ENCODE results near the gene PECR.
"Not testable (repeated sequence)": the region's sequence is repeated elsewhere in the genome, so short reads cannot be mapped to it uniquely, and the experiment has no call there.

PECR gene

GRCh38 chr2:216103213-216103612 is 21.6 kb upstream of the PECR start:
- peak; percentile 32 for DNase-seq

DNA sequence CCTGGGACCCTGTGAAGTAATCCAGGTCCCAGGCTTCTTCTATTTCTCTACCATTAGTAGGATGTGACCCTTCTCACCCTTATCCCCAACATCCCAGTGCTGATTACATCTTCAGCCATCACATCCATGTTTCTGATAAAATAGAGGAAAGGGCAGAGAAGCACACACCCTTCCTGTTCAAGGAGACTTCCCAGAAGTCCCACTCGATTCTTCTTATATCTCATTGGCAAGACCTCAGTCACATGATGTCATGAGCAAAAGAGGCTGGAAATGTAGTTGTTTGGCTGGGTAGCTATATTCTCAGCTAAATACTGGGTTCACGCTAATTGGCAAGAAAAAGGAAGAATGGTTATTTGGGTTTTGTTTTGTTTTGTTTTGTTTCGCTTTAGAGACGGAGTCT is 19.5 kb upstream of the PECR start:
- no peak for DNase-seq

GRCh38 chr2:216098421-216099334 is 17.1 kb upstream of the PECR start:
- DNase-seq: no peak

GRCh38 chr2:216094701-216095100 is 13.1 kb upstream of the PECR start:
- DNase-seq: peak; percentile 15

DNA sequence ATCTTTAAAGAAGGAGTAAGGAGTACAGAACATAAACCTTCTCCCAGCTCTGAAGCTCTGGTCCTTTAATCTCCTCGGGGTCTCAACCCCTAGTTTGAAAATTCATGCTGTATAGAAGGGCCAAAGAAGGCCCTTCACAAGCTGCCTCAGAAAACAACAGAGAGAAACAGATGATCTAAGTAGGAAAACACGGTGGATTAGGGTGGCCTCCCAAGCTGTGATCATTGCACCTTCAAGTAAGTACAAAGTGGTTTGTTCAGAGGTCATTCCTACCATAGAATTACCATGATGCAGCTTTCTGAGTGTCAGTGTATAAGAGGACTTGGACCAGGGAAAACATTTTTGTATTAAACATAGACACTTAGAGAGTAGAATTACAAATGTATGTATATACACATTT is 11.0 kb upstream of the PECR start:
- DNase-seq: no peak

- DNase-seq: no peak
Measured at GRCh38 chr2:216090369-216090786, 8.8 kb upstream of the PECR start.

- DNase-seq: no peak
Measured at GRCh38 chr2:216086207-216086893, 4.7 kb upstream of the PECR start.

DNA sequence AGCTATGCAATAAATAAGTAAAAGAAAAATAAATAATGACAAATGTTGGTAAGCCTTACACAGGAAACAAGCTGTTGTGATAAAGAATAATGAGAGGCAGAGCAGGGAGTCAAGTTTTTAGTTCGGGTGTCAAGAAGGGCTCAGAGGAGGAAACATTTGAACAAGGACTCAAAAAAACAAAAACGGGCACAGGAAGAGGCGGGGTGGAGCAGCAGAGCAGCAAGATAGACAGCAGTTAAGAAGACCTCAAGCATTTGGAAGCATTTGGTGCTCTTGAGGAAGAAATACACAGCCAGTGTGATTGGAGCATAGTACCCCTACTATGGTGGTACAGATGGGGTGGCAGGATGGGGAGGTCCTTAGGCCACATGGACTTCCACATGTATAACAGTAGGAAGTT is 2.9 kb upstream of the PECR start:
- peak; percentile 10 for DNase-seq

- DNase-seq: no peak
Measured at GRCh38 chr2:216083464-216084281, 2.1 kb upstream of the PECR start.

DNA sequence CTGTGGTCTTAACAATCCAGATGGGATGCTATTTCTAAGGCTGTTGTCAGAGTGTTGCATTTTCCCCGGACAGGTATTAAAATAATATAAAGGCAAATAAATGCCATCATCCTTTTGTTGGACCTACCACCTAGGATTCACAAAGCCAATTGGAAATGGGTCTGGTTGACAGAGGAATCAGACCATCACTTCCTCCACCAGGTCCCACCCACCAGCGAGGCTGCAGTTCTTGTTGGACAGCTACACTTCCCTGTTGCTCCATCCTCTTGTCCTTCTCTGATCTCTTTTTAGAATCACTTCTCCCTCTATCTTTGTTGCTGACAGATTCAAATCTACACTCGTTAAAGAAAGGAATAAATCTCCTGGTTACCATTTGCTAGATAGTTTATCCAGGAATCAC is 1.2 kb upstream of the PECR start:
- peak; percentile 26 for DNase-seq

DNA sequence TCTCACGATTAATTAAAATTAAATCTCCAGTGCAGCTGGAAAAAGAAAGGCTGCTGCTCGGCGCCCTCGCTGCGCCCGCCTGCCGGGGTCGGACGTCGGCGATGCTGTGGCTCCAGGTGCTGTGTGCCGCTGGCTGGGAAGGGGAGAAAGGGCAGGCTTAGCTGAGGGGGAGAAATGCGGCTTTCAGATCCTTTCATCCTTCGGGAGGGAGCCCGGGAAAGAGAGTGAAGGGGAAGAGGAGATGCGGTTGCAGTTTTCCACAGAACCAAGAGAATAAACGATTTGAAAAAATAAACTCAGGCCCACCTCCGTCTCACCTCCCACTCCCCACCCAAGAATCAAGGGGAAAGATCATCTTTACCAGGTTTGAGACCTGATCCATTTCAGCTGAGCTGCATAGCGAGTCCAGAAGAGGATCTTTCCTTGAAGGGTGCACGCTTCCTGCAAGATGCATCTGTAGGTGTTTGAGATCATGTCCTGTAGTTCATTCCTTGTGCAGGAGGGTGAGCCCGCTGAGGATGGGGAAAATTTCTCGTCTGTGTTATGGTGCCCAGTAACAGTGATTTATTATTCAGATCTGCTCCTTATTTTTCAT is 605 bp upstream of the PECR start:
- DNase-seq: no peak

GRCh38 chr2:216081012-216081411 is 597 bp downstream of the PECR start:
- DNase-seq: peak; percentile 48

DNA sequence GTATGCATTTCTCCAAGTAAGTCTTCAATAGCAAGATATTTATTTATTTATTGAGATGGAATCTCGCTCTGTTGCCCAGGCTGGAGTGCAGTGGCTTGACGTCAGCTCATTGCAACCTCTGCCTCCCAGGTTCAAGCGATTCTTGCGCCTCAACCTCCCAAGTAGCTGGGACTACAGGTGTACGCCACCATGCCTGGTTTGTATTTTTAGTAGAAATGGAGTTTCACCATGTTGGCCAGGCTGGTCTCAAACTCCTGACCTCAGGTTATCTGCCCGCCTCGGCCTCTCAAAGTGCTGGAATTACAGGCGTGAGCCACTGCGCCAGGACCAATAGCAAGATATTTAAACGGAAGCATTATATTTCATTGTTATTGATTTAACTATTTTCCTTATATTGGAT is 1.6 kb downstream of the PECR start:
- not testable (repeated sequence) for DNase-seq

- peak; percentile 24 for DNase-seq
Measured at GRCh38 chr2:216078776-216079175, 2.8 kb downstream of the PECR start.

DNA sequence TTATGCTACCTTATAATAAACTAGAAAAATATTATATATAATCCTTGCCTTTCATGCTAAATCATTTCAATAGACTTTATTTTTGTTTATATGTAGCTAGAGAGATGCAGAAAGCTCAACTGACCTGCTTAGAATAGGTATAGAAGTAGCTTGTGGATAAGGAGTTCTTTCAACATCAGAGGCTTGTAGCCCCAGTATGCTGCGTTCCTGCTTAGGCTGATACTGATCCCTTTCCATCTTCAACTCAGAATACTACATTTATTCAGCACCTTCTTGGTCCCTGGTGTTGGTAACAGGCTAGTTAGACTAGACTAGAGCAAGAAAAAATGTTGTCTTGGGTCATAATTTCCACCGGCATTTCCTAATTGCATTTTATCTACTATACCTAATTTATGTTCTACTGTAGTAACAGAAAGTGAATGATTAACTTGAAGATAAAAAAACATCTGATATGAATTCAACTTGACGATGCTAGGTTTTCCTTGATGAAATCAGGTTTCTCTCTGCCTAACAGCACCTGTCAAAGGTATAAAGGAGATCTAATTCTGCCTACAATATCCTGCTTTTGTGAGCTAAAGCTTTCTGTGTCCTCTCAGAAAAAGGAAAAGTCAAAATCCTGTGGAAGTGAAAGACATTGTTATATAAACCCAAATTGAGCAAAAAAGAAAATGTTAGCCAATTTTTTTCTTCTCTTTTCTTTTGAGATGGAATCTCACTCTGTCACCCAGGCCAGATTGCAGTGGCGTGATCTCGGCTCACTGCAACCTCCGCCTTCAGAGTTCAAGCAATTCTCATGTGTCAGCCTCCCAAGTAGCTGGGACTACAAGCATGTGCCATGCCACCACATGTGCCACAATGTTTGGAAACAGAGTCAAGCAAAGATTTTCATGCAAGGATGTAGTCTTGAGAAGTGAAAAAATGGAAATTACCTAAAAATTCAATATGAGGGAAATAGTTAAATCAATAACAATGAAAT is 5.8 kb downstream of the PECR start:
- DNase-seq: no peak

GRCh38 chr2:216074794-216075193 is 6.8 kb downstream of the PECR start:
- no peak for DNase-seq

DNA sequence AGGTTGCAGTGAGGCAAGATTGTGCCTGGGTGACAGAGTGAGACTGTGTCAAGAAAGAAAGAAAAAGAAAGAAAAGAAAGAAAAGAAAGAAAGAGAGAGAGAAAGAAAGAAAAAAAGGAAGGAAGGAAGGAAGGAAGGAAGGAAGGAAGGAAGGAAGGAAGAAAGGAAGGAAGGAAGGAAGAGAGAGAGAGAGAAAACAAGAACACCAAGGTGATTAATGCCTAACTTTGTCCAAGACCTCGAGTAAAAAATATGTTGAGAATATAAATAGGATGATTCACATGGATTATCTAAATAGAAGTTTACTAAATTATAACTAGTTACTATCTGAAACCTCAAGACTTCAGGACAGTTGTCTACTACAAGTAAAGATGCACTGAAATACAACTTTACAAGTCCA is 7.2 kb downstream of the PECR start:
- no peak for DNase-seq

GRCh38 chr2:216073773-216074172 is 7.8 kb downstream of the PECR start:
- DNase-seq: peak; percentile 41

DNA sequence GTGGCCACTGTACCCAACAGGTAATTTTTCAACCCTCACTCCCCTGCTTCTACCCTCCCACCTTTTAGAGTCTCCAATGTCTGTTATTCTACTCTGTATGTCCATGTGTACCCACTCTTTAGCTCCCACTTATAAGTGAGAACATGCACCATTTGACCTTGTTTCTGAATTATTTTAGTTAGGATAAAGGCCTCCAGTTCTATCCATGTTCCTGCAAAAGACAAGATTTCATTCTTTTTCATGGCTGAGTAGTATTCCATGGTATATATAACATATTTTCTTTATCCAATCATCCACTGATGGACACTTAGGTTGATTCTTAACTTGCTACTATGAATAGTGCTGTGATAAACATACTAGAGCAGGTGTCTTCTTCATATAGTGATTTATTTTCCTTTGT is 9.1 kb downstream of the PECR start:
- DNase-seq: no peak

GRCh38 chr2:216071111-216071851 is 10.3 kb downstream of the PECR start:
- DNase-seq: no peak

DNA sequence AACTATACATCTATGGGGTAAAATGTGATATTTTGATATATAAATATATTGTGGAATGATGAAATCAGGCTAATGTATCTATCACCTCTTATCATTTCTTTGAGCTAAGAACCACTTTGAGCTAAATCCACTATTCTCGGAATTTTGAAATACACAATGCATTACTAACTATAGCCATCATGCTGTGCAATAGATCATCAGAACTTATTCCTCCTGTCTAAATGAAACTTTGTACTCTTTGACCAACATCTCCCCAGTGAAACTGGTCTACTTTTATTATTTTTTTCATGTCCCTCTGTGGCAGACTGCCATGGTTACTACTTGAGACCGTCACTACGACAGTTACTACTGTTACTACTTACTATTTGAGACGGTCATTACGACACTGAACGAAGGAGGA is 11.4 kb downstream of the PECR start:
- DNase-seq: no peak
